HEK293 (cell line): ENCODE data around the gene DNTTIP2.

Experiments
- KLF10 ChIP-seq: fragments of 450-650 bp; IDR thresholded peaks from 2 replicates; pipeline ENCODE4 v1.5.1; 2018; ENCODE audit warnings: missing biosample characterization, mild to moderate bottlenecking, missing genetic modification characterization
- KLF7 ChIP-seq: fragments of 450-650 bp; formaldehyde crosslinking; IDR thresholded peaks from 2 replicates; pipeline ENCODE4 v1.5.1; 2016; ENCODE audit warnings: missing biosample characterization, missing genetic modification characterization, borderline replicate concordance
- KLF9 ChIP-seq: fragments of 450-650 bp; formaldehyde crosslinking; IDR thresholded peaks from 2 replicates; pipeline ENCODE4 v1.5.1; 2016; ENCODE audit warnings: missing biosample characterization, missing genetic modification characterization, low read depth
- OVOL3 ChIP-seq: fragments of 450-650 bp; formaldehyde crosslinking; IDR thresholded peaks from 2 replicates; pipeline ENCODE4 v1.5.1; 2016; ENCODE audit warnings: missing biosample characterization, missing genetic modification characterization
- WT1 ChIP-seq: fragments of 450-650 bp; formaldehyde crosslinking; IDR thresholded peaks from 2 replicates; pipeline ENCODE4 v1.5.1; 2016; ENCODE audit warnings: missing biosample characterization, missing genetic modification characterization
- ZBTB17 ChIP-seq: fragments of 450-650 bp; formaldehyde crosslinking; IDR thresholded peaks from 2 replicates; pipeline ENCODE4 v1.5.1; 2016; ENCODE audit warnings: missing biosample characterization, missing genetic modification characterization
- ZBTB48 ChIP-seq: fragments of 450-650 bp; formaldehyde crosslinking; IDR thresholded peaks from 2 replicates; pipeline ENCODE4 v1.5.1; 2016; ENCODE audit warnings: missing biosample characterization, missing genetic modification characterization
- ZBTB7A ChIP-seq: fragments of 450-650 bp; formaldehyde crosslinking; IDR thresholded peaks from 2 replicates; pipeline ENCODE4 v1.5.1; 2016; ENCODE audit warnings: low read depth, missing biosample characterization, missing genetic modification characterization
- ZNF10 ChIP-seq: fragments of 450-650 bp; formaldehyde crosslinking; IDR thresholded peaks from 2 replicates; pipeline ENCODE4 v1.5.1; 2017; ENCODE audit warnings: missing biosample characterization, missing genetic modification characterization
- ZNF112 ChIP-seq: fragments of 450-650 bp; formaldehyde crosslinking; IDR thresholded peaks from 2 replicates; pipeline ENCODE4 v1.5.0; 2017; ENCODE audit warnings: missing biosample characterization, missing genetic modification characterization
- ZNF146 ChIP-seq: fragments of 450-650 bp; formaldehyde crosslinking; IDR thresholded peaks from 2 replicates; pipeline ENCODE4 v1.5.1; 2016; ENCODE audit warnings: missing biosample characterization, missing genetic modification characterization
- ZNF19 ChIP-seq: fragments of 450-650 bp; formaldehyde crosslinking; IDR thresholded peaks from 2 replicates; pipeline ENCODE4; 2016; ENCODE audit warnings: missing biosample characterization, missing genetic modification characterization, low read depth
- ZNF24 ChIP-seq: fragments of 450-650 bp; formaldehyde crosslinking; IDR thresholded peaks from 2 replicates; pipeline ENCODE4 v1.5.1; 2016; ENCODE audit warnings: missing biosample characterization, missing genetic modification characterization
- ZNF335 ChIP-seq: fragments of 450-650 bp; formaldehyde crosslinking; conservative IDR thresholded peaks from 2 replicates; pipeline ENCODE4 v1.5.1; 2016; ENCODE audit warnings: missing biosample characterization, missing genetic modification characterization
- ZNF416 ChIP-seq: fragments of 450-650 bp; formaldehyde crosslinking; IDR thresholded peaks from 2 replicates; pipeline ENCODE4 v1.5.1; 2016; ENCODE audit warnings: missing biosample characterization, missing genetic modification characterization
- ZNF514 ChIP-seq: fragments of 450-650 bp; formaldehyde crosslinking; IDR thresholded peaks from 2 replicates; pipeline ENCODE4 v1.5.1; 2016; ENCODE audit warnings: missing biosample characterization, missing genetic modification characterization
- ZNF558 ChIP-seq: fragments of 450-650 bp; formaldehyde crosslinking; IDR thresholded peaks from 2 replicates; pipeline ENCODE4 v1.5.1; 2016; ENCODE audit warnings: missing biosample characterization, missing genetic modification characterization
- ZNF624 ChIP-seq: fragments of 450-650 bp; formaldehyde crosslinking; IDR thresholded peaks from 2 replicates; pipeline ENCODE4 v1.5.1; 2017; ENCODE audit warnings: missing biosample characterization, missing genetic modification characterization
- ZNF660 ChIP-seq: fragments of 450-650 bp; IDR thresholded peaks from 2 replicates; pipeline ENCODE4 v1.5.1; 2018; ENCODE audit warnings: missing biosample characterization, mild to moderate bottlenecking, missing genetic modification characterization
- ZNF664 ChIP-seq: fragments of 450-650 bp; formaldehyde crosslinking; IDR thresholded peaks from 2 replicates; pipeline ENCODE4 v1.5.1; 2016; ENCODE audit warnings: missing biosample characterization, missing genetic modification characterization
- ZNF777 ChIP-seq: fragments of 450-650 bp; formaldehyde crosslinking; IDR thresholded peaks from 2 replicates; pipeline ENCODE4 v1.5.1; 2017; ENCODE audit warnings: missing biosample characterization, missing genetic modification characterization, borderline replicate concordance
- ZNF837 ChIP-seq: fragments of 450-650 bp; formaldehyde crosslinking; IDR thresholded peaks from 2 replicates; pipeline ENCODE4 v1.5.1; 2016; ENCODE audit warnings: missing biosample characterization, missing genetic modification characterization
- ZSCAN30 ChIP-seq: fragments of 450-650 bp; IDR thresholded peaks from 2 replicates; pipeline ENCODE4 v1.5.1; 2018; ENCODE audit warnings: missing biosample characterization, mild to moderate bottlenecking, missing genetic modification characterization, moderate library complexity
- ZXDB ChIP-seq: fragments of 450-650 bp; formaldehyde crosslinking; IDR thresholded peaks from 2 replicates; pipeline ENCODE4 v1.5.1; 2016; ENCODE audit warnings: missing biosample characterization, missing genetic modification characterization
- TF ChIP-seq, protein P1 (sequence below): fragments of 450-650 bp; formaldehyde crosslinking; IDR thresholded peaks from 2 replicates; pipeline ENCODE4 v1.5.1; 2016; ENCODE audit warnings: missing biosample characterization, missing genetic modification characterization
- TF ChIP-seq, protein P2 (sequence below): fragments of 450-650 bp; formaldehyde crosslinking; IDR thresholded peaks from 2 replicates; pipeline ENCODE4 v1.5.1; 2016; ENCODE audit warnings: missing biosample characterization, missing genetic modification characterization
- TF ChIP-seq, protein P3 (sequence below): fragments of 450-650 bp; formaldehyde crosslinking; IDR thresholded peaks from 2 replicates; pipeline ENCODE4 v1.5.1; 2017; ENCODE audit warnings: missing biosample characterization, missing genetic modification characterization
- TF ChIP-seq, protein P4 (sequence below): fragments of 450-650 bp; formaldehyde crosslinking; IDR thresholded peaks from 2 replicates; pipeline ENCODE4 v1.5.1; 2017; ENCODE audit warnings: missing biosample characterization, mild to moderate bottlenecking, missing genetic modification characterization, moderate library complexity
- TF ChIP-seq, protein P5 (sequence below): fragments of 450-650 bp; formaldehyde crosslinking; IDR thresholded peaks from 2 replicates; pipeline ENCODE4 v1.5.1; 2016; ENCODE audit warnings: missing biosample characterization, missing genetic modification characterization
- TF ChIP-seq, protein P6 (sequence below): fragments of 450-650 bp; formaldehyde crosslinking; IDR thresholded peaks from 2 replicates; pipeline ENCODE4 v1.5.1; 2016; ENCODE audit warnings: missing biosample characterization, missing genetic modification characterization

DNTTIP2 gene

DNA sequence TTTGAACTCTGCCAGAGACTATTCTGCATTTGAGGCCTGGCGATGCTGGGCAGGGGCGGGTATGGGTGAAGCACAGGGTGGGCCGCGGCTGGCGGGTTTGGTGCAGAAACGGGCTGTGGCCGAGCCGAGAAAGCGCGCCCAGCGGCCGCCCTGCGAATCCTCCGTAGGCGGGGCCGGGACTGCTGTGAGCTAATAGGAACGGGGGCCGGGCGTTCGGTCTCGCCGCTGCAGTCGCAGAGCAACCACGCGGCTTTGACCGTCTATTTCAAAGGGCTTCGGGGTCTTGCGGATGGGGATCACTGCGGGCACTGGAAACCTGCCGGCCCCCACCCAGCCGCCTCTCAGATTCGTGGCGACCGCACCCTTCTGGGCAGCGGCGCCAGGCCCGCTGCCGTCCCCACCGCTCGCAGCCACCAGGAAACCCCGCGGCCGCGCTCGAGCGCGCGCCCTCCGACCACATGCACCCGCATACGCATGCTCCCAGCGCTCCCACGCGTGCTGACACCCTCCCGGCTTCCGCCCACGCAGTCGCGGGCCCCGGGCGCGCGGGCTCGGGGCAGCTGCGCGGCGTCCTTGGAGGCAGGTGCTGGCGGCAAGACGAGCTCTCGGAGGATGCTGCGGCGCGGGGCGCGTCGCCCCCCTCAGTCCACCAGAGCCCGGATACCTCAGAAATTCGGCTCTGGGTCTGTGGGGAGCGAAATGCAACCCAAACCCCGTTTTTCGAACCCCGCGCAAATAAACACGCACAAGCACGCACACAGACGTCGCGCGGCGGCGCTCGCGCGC lies 32.6 kb downstream of the DNTTIP2 start (continued):
- TF ChIP-seq, protein P1, sequence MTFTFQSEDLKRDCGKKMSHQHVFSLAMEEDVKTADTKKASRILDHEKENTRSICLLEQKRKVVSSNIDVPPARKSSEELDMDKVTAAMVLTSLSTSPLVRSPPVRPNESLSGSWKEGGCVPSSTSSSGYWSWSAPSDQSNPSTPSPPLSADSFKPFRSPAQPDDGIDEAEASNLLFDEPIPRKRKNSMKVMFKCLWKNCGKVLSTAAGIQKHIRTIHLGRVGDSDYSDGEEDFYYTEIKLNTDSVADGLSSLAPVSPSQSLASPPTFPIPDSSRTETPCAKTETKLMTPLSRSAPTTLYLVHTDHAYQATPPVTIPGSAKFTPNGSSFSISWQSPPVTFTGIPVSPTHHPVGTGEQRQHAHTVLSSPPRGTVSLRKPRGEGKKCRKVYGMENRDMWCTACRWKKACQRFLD (tag by site-specific recombination) = no peak
- no peak for TF ChIP-seq ZNF416 (tag by site-specific recombination)
- peak; percentile 99 for TF ChIP-seq ZXDB (tag by site-specific recombination)
- peak; percentile 77; the same call in 1 of the 2 replicates for TF ChIP-seq KLF10 (tag by site-specific recombination)
- TF ChIP-seq ZNF514 (tag by site-specific recombination) = no peak
- TF ChIP-seq, protein P2, sequence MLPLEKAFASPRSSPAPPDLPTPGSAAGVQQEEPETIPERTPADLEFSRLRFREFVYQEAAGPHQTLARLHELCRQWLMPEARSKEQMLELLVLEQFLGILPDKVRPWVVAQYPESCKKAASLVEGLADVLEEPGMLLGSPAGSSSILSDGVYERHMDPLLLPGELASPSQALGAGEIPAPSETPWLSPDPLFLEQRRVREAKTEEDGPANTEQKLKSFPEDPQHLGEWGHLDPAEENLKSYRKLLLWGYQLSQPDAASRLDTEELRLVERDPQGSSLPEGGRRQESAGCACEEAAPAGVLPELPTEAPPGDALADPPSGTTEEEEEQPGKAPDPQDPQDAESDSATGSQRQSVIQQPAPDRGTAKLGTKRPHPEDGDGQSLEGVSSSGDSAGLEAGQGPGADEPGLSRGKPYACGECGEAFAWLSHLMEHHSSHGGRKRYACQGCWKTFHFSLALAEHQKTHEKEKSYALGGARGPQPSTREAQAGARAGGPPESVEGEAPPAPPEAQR (tag by site-specific recombination) = no peak
- TF ChIP-seq, protein P3, sequence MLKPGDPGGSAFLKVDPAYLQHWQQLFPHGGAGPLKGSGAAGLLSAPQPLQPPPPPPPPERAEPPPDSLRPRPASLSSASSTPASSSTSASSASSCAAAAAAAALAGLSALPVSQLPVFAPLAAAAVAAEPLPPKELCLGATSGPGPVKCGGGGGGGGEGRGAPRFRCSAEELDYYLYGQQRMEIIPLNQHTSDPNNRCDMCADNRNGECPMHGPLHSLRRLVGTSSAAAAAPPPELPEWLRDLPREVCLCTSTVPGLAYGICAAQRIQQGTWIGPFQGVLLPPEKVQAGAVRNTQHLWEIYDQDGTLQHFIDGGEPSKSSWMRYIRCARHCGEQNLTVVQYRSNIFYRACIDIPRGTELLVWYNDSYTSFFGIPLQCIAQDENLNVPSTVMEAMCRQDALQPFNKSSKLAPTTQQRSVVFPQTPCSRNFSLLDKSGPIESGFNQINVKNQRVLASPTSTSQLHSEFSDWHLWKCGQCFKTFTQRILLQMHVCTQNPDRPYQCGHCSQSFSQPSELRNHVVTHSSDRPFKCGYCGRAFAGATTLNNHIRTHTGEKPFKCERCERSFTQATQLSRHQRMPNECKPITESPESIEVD (tag by site-specific recombination) = no peak
- TF ChIP-seq KLF9 (tag by site-specific recombination) = peak; percentile 62
- peak; percentile 71; the same call in 1 of the 2 replicates for TF ChIP-seq ZSCAN30 (tag by site-specific recombination)
- TF ChIP-seq ZNF19 (tag by site-specific recombination) = no peak
- no peak for TF ChIP-seq ZNF777 (tag by site-specific recombination)
- TF ChIP-seq ZBTB7A = 0 out of 2 replicates have a peak, but pooled peaks have one; percentile 13
- TF ChIP-seq ZNF660 (tag by site-specific recombination) = peak; percentile 54; the same call in 1 of the 2 replicates
- no peak; the same call in 1 of the 2 replicates for TF ChIP-seq WT1 (tag by site-specific recombination)
- TF ChIP-seq ZNF837 (tag by site-specific recombination) = no peak
- TF ChIP-seq ZBTB48 = no peak
- TF ChIP-seq ZNF624 (tag by site-specific recombination) = no peak
- TF ChIP-seq, protein P4, sequence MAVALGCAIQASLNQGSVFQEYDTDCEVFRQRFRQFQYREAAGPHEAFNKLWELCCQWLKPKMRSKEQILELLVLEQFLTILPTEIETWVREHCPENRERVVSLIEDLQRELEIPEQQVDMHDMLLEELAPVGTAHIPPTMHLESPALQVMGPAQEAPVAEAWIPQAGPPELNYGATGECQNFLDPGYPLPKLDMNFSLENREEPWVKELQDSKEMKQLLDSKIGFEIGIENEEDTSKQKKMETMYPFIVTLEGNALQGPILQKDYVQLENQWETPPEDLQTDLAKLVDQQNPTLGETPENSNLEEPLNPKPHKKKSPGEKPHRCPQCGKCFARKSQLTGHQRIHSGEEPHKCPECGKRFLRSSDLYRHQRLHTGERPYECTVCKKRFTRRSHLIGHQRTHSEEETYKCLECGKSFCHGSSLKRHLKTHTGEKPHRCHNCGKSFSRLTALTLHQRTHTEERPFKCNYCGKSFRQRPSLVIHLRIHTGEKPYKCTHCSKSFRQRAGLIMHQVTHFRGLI = peak; percentile 81
- TF ChIP-seq ZNF146 (tag by site-specific recombination) = no peak
- TF ChIP-seq ZNF558 (tag by site-specific recombination) = no peak
- peak; percentile 94 for TF ChIP-seq ZNF10 (tag by site-specific recombination)
- no peak for TF ChIP-seq OVOL3
- TF ChIP-seq, protein P5, sequence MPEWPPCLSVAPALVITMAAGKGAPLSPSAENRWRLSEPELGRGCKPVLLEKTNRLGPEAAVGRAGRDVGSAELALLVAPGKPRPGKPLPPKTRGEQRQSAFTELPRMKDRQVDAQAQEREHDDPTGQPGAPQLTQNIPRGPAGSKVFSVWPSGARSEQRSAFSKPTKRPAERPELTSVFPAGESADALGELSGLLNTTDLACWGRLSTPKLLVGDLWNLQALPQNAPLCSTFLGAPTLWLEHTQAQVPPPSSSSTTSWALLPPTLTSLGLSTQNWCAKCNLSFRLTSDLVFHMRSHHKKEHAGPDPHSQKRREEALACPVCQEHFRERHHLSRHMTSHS (tag by site-specific recombination) = no peak
- TF ChIP-seq ZNF664 = no peak
- no peak for TF ChIP-seq ZNF112 (tag by site-specific recombination)
- TF ChIP-seq, protein P6, sequence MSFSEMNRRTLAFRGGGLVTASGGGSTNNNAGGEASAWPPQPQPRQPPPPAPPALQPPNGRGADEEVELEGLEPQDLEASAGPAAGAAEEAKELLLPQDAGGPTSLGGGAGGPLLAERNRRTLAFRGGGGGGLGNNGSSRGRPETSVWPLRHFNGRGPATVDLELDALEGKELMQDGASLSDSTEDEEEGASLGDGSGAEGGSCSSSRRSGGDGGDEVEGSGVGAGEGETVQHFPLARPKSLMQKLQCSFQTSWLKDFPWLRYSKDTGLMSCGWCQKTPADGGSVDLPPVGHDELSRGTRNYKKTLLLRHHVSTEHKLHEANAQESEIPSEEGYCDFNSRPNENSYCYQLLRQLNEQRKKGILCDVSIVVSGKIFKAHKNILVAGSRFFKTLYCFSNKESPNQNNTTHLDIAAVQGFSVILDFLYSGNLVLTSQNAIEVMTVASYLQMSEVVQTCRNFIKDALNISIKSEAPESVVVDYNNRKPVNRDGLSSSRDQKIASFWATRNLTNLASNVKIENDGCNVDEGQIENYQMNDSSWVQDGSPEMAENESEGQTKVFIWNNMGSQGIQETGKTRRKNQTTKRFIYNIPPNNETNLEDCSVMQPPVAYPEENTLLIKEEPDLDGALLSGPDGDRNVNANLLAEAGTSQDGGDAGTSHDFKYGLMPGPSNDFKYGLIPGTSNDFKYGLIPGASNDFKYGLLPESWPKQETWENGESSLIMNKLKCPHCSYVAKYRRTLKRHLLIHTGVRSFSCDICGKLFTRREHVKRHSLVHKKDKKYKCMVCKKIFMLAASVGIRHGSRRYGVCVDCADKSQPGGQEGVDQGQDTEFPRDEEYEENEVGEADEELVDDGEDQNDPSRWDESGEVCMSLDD = peak; percentile 64
- TF ChIP-seq ZNF335 = peak; percentile 62
- TF ChIP-seq KLF7 = peak; percentile 57; the same call in 1 of the 2 replicates
- no peak for TF ChIP-seq ZBTB17 (tag by site-specific recombination)
- no peak; the same call in 1 of the 2 replicates for TF ChIP-seq ZNF24 (tag by site-specific recombination)
